AG08395 (cell line): ENCODE data around the gene FHIT.

Experiments
- DNase-seq: peaks from one replicate; pipeline ENCODE4 v3.0.0; 2012; ENCODE audit warnings: mixed read lengths, low spot score

Gene FHIT

GRCh38 chr3:60102154-60102553, 1149.1 kb downstream of the FHIT start:
- no peak for DNase-seq

DNA sequence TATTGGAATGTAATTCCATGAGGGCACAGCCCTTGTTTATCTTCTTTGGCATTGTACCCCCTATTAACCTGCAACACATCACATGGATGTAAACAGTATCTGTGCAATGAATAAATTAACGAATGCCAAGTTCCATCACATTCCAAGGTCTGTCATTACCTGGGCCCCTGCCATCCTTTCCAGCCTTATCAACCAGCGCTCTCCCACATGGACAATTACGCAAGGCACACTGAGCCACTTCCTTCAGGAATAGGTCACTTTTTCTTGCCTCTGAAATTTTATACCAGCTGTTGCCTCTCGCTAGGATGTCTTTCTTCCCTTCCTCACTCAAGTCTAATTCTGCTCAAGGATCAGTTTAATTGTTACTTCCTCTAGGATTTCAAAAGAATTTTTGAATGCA, 1149.6 kb downstream of the FHIT start:
- no peak for DNase-seq

DNA sequence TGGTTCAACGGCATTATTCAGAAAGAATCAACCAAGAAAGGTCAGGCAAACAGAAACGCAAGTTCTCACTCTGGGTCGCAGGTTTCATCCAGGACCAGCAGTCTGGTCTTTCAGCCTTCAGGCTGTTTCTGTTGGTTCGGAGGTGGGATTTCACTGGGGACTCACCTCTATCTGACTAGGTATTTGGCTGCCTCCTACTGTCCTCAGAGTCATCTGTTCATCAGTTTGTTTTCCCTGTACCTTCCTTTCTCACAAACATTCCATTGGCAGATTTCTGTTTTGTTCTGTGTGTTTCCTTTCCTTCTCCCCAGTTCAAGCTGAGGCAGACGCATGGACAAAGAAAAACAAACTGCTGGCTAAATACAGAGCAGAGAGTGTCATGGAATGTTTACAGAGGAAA, 1154.8 kb downstream of the FHIT start:
- no peak for DNase-seq

DNA sequence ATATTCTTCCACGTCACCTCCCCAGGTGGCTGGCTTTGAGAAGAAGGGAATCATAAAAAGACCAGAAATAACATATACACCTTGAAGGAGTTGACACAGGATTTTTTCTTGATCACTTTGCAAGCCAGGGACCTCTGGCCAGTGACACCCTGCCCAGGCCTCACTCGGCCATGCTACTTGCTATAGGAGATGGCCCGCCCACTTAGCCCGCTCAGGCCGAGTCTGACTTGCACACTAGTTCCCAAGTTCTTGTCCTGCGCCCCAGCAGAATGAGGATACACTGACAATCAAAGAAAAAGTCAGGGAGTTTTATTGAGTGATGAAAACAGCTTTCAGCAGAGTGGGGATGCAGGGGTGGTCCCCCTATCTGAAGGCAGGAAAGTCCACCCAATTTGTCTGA, 1155.3 kb downstream of the FHIT start:
- DNase-seq, result no peak

GRCh38 chr3:60095516-60095915, 1155.7 kb downstream of the FHIT start:
- DNase-seq, result no peak

- no peak for DNase-seq
Measured at GRCh38 chr3:60094392-60094947, 1156.8 kb downstream of the FHIT start.

GRCh38 chr3:60090548-60090947, 1160.7 kb downstream of the FHIT start:
- DNase-seq, result no peak

DNA sequence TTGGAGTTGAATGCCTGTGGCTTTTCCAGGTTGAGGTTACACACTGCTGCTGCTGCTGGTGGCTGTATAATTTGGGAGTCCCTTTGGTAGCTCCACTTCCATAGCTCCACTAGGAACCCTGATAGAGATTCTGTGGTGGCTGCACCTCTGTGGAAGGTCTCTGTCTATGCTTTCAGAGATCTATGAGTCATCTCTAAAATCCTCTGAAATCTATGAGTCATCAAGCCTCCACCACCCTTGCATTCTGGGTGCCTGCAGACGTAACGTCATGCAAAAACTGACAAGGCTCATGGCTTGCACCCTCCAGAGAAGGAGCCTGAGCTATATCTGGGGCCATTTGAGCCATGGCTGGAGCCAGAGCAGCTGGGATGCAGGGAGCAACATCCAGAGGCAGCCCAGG, 1164.4 kb downstream of the FHIT start:
- peak; percentile 32 for DNase-seq

GRCh38 chr3:60085649-60086048, 1165.6 kb downstream of the FHIT start:
- no peak for DNase-seq

DNA sequence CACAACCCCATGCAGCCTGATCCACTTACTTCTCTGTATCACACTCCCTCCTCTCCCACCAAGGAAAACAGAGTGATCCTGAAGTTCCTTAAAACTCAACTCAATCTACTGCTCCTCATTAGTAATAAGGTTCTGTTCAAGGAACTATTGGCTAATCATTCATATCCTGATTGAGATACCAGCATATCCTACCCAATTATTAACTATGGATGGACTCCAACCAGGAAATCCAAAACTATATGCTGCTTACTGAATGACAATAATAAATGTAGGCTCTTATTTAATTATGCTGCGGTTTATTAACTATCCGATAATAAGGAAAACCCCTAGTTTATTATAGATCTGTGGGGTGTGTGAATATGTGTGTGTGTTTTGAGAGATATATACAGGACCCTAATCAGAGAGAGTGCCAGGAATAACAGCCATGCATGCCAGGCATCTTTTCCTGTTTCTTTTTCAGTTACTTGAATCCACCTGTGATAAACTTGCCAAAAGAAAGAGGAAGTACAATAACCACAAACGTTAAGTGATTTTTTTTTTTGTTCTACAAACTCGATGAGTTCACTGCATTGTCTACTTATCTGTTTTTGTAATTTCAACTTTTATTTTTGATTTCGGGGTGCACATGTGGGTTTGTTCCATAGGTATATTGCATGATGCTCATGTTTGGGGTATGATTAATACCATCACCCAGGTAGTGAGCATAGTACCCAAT, 1169.7 kb downstream of the FHIT start:
- no peak for DNase-seq

DNA sequence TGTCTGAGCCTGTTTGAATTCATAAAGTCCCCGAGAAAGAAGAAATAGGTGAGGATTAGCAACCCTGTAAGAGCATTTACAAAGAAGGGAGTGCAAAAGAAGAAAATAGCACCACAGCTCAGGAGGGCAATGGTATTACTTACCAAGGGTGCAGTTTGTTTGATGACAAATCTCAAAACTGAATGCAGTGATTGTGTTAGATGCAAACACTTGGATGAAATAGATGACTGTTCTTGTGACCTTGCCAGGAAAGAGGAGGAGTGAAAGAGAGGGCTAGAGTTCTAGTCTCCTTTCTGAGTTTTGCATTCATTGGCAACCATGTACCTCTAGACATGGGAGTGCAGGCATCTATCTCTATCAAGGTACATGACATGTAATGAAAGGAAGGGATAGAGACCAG, 1170.6 kb downstream of the FHIT start:
- DNase-seq, result no peak

DNA sequence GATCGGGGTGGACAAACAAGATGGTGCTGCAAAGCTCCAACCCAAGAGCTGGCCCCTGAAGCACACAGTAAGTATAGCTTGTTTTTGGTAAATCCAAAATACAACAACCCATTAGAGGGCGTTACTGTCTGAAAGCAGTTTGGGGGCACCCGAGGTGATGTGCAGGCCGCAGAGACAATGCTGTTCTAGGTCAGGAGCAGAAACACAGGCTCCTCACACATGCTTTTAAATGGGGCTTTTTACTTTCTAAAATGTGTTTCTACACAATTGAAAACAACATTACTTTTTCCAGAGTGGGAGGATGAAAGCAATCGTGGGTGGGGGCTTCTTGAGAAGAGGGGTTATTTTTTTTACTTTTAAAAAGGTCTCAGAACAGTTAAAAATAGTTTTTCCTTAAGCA, 1172.2 kb downstream of the FHIT start:
- no peak for DNase-seq

DNA sequence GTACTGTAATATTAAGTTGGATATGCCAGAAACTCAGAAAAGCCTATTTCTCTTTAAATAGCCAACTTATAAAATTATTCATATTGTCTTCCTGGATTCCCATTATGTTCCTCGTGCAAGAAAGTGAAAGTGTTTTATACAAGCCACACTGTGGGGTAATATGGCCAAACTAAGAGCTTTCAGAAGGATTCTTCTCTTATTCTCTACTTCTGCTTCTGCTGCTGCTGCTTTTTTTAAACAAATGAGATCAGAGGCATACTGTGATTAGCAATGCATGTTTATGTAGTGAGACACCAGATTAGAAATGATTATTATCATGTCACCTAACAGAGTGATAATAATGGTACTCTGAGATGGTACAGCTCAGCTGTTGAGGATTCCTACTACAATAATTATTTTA, 1174.9 kb downstream of the FHIT start:
- no peak for DNase-seq

GRCh38 chr3:60073942-60074341, 1177.3 kb downstream of the FHIT start:
- DNase-seq, result no peak

DNA sequence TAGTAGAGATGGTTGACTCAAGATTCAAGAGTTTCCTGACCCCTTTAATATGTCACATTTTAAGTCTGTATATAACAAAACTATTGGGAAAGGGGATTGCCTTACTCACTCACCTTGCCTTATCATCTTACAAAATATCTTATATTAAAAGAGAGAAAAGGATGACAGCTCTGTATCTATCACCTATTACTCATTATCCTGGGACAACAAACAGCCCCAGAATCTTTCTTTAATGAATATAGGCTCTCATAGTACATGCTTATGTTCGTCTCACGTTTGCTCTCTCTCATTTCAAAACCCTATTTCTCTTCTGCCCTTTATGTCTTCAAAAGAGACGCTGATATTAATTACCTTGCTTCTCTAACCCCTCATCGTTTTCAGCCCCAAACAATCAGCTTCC, 1178.0 kb downstream of the FHIT start:
- DNase-seq, result no peak

DNA sequence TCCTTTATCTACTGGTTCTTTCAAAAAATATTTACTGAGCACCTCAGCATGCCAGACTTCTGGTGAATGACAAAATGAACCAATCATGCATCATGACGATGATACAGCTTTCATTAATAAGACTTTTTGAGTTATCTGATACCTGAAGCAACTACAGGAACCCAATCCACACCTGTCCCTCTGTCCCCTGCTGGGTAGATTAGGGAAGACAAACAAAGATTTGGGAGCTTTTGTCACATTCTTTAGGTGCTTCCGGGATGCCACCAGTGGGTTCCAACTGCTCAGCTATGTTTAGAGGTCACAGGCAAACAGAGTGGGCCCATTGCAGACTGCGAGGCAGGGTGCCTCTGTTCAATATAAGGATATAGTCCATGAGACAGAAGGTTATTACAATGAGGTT, 1180.9 kb downstream of the FHIT start:
- DNase-seq, result no peak

DNA sequence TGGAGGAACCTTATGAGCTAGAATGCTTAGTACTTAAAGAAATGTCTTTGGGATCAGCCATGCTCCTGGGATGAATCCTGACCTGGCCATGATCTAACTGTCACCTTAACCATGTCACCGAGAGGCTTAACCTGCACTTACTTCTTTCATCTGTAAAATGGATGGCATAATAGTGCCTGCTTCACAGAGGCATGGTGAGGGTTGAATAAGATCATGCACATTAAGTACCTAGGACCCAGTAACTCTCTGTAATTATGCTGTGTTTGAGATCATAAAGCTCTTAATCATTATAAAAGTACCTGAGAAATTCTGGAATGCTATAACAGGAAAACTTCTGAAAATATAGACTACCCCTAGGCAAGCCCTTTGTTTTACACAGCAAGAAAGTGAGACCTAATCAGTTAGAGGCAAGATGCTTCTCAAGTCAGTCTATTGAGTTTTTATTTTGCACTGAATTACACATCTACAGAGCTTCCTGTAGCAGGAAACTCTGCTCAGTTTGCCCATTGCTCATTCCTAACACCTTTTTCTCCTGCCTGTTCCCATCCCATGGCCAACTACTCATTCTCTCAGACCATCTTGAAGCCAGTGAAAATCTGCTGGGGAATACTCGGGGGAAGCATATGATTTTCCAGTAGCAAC, 1185.9 kb downstream of the FHIT start:
- DNase-seq, result no peak

- peak; percentile 45 for DNase-seq
Measured at GRCh38 chr3:60064210-60065178, 1186.8 kb downstream of the FHIT start.

- no peak for DNase-seq
Measured at GRCh38 chr3:60056404-60056803, 1194.8 kb downstream of the FHIT start.

GRCh38 chr3:60055765-60056164, 1195.5 kb downstream of the FHIT start:
- no peak for DNase-seq

- peak; percentile 38 for DNase-seq
Measured at GRCh38 chr3:60053526-60054265, 1197.6 kb downstream of the FHIT start.

- DNase-seq, result no peak
Measured at GRCh38 chr3:60048447-60048848, 1202.8 kb downstream of the FHIT start.
